ENCODE measurements around the gene RGS19.

DNA sequence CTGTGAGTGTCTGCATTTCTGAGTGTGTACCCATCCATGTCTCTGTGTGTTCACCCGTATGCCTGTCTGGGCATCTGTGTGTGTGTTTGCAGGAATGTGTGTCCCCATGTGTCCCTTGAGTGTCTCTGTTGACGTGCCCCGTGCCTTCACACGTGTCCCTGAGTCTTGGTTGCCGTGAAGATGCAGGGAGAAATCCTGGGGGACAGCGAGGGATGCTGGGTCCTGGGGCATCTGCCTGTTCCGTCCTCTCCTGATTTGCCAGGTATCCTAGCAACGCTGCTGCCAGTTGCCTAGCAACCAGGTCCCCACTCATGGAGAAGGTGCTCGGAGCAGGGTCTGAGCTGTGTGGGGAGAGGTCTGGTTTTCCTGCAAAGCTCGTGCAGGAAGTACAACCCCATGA is 10.8 kb upstream of the RGS19 start:
- TF ChIP-seq CTCF (optimal IDR thresholded peaks at IDR 0.05 in 1 of 3, IDR thresholded peaks at IDR 0.05 in 1 of 3, conservative IDR thresholded peaks at IDR 0.05 in 1 of 3; ENCODE audit: extremely low read depth in 1 of 3, insufficient read depth in 2 of 3, low read length in 3 of 3) (no peak), EZH2 (IDR thresholded peaks at IDR 0.05; ENCODE audit: low read length) (no peak)
